ENCODE results near the gene MYLK. TPM values are rescaled to one million over a fixed set of nuclear protein-coding genes. Genes with fewer than 3 reads are reported as not detected.
"Not testable (repeated sequence)": the region's sequence is repeated elsewhere in the genome, so short reads cannot be mapped to it uniquely, and the experiment has no call there.

MYLK gene
- total RNA-seq, 1 donor = 11.3 TPM

DNA sequence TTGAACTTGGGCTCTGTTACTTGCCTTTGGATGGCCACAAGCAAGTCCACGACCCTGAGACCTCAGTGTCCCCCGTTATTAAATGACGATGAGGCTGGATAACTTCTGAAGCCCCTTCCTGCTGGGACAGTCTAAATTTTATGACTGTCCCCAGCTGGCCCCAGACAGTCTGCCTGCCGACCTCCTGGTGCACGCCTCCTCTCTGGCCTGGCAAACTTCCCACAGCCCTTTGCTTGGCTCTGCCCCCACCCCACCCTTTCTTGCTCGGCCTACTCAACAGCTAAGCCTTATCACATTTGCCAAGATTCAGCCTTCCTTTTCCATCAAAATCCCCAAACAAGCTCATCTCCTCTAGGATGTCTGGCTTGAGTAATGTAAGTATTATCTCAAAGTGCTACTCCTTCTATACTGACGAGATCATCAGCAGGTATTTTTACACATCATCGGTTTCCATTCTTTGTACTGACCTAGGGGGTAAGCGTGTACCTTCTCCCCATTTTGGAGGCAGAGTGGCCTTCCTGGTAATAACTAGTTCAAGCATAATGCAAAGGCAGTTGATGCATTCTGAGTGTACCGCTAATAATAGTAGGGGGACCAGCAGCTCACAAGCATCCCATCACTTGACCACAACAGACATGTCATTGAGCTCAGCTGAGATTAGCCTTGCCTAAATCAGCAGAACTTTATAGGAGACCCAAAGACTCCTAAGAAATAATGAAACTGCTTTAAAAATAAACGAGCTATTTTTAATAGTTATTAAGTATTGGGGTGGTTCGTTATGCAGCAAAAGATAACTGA, 178.4 kb downstream of the MYLK start:
- DNase-seq (ENCODE audit: low read depth in 2 of 3, low spot score in 2 of 3) = no peak

DNA sequence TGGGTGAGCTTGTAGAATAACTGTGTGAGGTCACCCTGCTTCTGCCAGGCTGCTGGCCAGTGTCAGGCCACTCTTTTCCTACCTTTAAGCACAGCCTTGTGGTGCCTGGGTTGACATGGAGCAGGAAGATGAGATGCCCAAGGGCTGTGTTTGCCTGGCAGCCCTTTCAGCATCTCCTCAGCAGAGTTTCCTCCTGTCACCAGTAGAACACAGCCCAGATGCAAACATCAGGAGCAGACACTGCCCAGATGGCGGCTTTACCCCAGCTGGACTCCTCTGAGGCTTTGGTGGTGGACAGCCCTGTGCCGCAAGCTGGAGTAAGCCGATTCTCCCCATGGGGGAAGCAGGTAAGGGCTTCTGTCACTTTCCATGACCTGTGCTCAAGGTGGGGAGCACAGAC, 180.5 kb downstream of the MYLK start:
- not testable (repeated sequence) for DNase-seq (ENCODE audit: low read depth in 2 of 3, low spot score in 2 of 3)

DNA sequence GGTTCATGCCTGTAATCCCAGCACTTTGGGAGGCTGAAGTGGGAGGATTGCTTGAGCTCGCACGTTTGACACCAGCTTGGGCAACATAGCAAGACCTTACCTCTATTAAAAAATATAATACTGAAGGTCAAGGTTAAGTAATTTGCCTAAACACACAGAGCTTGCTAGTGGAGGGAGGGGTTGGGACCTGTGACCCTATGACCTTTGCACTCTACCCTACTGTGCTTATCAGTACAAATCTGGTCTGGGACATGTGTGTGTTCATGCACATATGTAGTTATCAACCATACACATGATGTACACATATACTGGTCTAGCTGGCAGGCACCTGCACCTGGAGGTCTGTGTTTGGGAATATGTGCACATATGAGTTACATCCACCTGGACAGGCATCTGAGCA, 181.4 kb downstream of the MYLK start:
- no peak for DNase-seq (ENCODE audit: low read depth in 2 of 3, low spot score in 2 of 3)

DNA sequence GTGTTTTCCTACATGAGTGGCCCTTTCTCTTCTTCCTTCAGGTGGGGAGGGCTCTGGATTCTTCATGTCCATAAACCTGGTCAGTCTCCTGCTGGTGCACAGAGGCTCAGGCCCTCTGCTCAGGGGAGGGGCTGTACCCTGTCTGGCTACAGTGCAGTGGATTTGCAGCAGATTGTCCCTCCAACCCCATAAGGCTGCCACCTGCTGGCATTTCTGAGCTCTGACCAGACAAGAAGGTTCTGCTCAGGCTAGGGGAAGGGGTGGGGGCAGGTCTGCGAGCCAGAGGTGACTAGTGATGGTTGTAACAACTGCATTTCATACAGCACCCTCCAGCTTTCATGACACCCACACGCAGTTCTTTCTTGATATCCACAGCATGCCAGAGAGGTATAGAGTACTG, 182.1 kb downstream of the MYLK start:
- DNase-seq (ENCODE audit: low read depth in 2 of 3, low spot score in 2 of 3) = peak in 2 of 3 donors; percentile 54 to 77

DNA sequence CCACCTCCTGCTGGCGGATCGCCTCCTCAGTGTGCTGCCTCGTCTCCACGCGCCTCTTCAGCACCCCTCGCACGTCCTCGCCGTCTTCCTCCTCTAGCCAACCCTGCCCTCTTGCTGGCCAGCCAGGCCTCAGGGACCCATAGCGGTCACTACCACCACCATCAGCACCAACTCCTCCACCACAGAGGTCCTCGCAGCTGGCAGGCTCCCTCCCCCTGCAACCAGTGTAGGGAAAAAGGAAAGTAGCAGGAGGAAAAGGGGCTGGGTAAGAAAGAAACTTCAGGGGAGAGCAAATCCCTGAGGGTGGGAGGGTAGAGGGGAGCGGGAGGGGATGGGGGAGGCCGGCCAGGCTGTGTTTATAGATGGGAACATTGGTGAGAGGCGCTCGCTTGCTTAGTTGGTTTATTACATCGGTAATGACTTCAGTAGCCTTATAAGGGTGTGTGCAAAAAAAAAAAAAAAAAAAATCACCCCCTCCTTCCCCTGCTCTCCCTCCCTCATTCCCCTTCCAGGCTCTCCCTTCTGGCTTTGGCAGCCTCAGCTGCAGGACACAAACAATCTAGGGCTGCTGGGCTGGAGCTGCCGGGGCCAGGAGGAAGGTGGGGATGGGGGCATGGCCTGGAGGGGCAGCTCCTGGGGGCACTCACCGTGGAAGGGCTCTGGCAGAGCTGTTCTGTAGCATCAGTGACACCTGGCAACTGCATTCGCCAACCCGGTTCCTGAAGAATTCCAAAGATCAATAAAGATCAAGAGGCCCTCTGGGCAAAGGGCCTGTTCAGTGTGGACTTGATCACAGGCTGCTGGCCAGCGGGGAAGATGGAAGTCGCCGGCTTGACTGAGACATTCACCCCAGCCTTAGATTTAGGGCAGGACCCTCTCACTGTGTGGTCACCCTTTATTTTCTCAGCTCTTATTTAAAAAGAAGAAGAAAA, 183.1 kb downstream of the MYLK start:
- DNase-seq (ENCODE audit: low read depth in 2 of 3, low spot score in 2 of 3) = no peak

DNA sequence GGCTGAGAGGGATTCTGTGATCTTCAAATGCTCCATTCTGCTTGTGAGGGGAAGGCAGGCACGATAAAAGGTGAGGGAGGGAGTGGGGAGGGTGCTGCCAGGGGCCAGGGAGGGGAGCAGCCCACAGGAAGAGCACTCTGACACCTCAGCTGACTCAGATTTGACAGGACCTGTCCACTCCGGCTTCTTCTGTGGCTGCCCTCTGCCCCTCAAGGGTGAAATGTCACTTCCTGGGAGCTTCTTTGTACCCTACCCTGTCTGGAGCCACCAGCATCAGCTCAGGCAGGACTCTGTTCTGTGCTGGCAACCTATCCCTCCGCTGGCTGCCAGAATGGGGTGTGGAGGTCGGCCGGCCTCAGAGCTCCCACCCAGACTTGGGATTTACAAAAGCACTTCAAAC, 185.3 kb downstream of the MYLK start:
- DNase-seq (ENCODE audit: low read depth in 2 of 3, low spot score in 2 of 3) = no peak

DNA sequence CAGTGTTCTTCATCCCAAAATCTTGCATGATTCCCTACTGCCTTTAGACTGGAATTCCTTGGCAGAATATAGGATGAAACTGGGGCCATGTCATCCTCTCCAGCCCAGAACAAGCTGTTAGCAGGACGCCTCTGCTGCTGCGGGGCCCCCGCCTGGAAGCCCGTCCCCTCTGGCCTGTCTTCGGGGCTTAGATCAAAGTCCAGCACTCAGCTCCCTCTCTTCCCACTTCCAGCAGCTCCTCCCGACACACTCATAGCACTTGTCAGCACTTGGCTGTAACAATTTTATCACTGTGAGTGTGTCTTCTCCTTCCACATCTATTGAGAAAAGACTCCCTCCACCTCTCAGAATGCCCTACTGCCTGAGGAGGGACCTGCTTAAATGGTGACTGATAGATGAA, 187.3 kb downstream of the MYLK start:
- no peak for DNase-seq (ENCODE audit: low read depth in 2 of 3, low spot score in 2 of 3)

DNA sequence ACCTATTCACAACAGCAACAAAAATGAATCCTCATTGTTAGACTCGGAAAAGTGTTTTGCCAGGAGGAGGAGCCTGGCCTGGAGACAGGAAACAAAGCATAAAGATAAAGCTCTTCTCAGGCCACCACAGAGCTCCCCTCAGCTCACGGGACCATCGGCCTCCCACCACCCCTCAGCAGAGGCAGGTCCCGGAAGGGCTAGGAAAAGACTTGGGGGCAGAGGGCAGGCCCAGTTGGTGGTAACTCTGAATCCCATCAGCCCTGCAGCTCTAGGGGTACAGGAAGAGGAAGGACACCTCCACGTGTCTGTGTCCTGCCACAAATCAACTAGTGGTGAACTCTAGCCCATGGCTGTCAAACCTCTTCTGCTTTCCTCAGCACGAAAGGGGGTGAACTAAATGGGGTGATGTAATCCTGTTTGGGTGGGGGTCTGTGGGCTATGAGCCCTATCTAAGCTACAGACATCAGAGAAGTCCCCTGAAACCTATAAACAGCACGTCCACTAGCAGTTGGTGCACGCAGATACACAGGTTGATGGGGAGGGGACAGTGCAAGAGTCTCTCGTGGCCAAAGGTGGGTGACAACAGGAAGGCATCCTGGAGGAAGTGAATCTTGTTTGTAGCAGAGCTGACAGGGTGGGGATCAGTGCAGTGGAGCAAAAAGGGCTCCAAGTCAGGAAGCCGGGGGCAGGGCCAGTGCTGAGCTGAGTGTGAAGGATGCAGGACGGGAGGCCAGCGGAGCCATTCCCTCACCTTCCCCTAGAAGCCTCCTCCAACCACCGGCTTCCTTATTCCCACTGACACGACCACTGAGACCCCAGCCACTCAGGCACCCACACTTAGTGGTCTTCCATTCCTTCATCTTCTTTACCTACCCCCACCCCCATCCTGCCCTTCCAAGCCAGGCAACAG, 188.1 kb downstream of the MYLK start:
- peak in 2 of 3 donors; percentile 44 to 76 for DNase-seq (ENCODE audit: low read depth in 2 of 3, low spot score in 2 of 3)

DNA sequence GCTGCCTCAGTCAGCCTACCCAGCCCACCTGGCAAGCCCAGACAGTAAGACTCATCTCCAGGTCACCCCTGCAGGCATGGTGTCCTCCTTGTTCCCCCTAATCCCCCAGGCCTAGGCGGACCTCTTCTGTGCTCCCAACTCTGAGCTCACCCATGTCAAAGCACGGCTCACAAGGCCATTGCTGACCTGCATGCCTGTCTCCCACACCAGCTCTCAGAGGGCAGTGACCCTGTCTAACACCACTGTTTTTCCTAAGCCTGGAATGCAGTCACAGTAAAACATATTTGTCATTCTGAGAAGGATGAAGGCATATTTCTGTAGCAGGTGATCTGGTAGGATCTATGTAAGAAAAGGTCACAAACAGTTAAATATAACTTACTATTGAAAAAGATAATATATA, 189.0 kb downstream of the MYLK start:
- DNase-seq (ENCODE audit: low read depth in 2 of 3, low spot score in 2 of 3) = no peak

DNA sequence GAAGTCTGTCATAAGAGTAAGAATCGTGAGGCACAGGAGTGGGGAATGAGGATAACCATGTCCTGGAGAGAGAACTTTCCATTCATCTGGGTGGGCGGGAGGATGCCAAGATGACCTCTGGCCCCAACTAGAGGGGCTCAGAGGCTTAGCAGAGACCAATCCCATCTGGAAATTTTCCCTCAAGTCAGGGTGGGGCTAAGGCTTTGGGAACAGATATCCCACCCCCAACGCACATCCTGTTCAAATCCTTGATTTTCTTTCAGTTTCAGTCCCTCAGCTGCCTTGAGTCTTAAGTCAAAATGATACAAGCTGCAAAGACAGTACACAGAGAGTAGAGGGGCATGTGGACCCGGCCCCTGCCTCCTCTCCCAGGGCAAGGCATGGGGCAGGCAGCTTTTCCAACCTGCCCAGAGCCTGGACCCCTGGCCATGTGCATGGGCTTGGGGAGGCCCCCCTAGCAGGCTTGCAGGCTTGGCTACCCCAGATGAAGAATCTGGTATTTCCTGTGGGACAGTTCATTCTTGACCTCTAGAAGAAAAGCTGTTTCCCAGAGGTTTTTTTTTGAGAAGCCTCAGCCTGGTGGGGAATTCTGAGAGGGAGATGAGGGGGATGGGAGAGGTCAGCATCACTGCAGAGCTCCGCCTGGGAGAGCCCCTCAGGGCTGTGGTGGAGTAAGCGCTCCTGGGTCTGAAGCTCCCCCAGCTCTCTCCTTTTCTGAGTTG, 189.6 kb downstream of the MYLK start:
- DNase-seq (ENCODE audit: low read depth in 2 of 3, low spot score in 2 of 3) = no peak

DNA sequence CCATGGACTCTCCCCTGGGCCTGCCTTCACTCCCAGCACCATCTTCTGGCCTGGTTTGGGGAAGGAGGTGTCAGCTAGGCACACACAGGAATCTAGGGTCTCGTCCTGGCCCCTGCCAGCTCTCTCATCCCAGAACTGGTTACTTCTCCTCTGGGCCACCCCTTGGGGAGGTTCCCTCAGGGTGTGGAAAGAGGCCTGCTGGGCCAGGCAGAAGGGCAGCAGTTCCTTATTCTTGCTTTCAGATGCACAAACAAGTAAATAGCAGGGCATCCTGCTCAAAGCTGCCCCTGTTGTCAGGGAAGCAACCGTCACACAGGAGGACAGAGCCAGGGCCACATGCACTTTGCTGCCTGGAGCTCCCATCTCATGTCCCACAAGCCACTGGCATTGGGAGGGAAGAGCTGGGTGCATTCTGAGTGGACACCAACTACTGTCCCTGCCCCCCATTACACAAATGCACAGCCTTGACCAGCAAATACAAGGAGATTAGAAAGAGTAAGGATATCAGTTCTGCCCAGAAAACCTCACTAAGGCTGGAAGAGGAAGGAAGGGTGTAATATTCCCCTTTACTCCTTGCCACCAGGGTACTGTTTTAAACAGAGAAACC, 190.4 kb downstream of the MYLK start:
- peak in 1 of 3 donors; percentile 3 for DNase-seq (ENCODE audit: low read depth in 2 of 3, low spot score in 2 of 3)

DNA sequence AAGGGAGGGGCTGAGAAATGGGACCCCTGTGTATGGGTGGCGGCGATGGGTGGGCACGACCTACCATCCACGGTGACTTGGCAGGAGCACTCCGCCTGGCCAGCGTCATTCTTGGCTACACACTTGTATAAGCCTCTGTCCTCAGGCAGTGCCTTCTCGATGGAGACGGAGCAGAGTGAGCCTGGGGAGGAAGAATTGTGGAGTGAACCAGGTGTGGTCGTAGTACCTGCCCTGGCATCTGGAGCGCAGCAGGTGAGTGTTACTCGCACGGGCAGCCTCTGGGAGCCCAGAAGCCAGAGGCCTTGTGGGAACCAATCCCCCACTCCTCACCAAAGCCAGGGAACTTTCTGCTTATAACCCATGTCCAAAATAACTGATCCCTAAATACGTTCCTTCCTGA, 191.5 kb downstream of the MYLK start:
- no peak for DNase-seq (ENCODE audit: low read depth in 2 of 3, low spot score in 2 of 3)

DNA sequence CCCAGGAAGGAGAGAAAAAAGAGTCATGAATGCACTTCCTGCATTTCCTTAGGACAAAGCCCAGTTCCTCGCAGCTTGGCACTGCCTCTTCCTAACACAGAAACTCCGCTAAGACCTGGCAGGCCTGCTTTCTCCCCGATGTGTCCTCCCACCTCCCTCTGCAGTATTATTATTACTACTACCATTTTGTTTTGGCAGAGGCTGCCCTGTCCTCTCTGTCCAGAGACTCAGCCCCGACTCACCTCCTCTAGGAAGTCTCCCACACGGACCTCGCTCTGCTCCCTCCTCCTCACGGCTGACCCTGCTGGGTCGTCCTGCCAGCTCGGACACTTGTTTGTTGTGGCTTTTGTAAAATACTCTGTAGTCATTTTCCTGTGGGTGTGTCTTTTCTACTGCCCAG, 192.1 kb downstream of the MYLK start:
- no peak for DNase-seq (ENCODE audit: low read depth in 2 of 3, low spot score in 2 of 3)

DNA sequence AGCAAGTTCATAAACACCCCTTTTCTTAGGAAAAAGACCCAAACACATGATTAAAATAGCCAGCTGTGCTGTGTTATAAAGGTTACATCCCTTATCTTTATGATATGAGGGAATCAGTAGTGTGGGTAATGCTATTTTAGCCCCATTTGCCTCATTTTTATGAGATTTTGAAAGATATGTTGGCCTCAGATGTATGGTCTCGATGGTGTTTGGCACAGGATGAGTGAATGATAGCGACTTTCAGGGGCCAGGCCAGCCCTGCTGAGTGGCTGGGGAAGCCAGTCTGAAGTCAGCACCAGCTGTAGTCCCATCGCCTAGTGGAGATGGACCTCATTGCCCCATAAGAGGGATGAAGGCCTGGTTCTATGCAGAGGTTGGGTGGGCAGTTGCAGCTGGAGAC, 194.3 kb downstream of the MYLK start:
- no peak for DNase-seq (ENCODE audit: low read depth in 2 of 3, low spot score in 2 of 3)

DNA sequence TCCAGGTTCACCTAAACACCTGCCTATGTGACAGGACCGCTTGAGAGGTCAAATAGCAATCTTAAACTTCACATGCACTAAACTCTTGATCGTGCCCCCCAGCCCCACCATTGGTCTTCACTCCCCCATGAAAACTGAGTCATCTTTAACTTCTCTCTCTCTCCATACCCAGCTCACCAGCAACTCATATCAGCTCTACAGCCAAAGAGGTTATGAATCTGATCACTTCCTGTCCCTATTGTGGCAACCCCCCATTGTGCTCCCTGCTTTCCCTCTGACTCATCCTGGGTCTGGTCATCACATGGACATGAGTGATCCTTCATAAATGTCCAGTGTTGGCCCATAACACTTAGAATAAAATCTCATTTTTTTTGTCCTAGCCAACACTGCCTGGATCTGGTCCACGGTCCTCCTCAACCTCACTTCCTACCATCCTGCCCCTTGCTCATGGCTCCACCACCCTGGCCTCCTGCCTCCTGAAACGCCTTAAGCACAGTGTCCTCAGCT, 195.8 kb downstream of the MYLK start:
- no peak for DNase-seq (ENCODE audit: low read depth in 2 of 3, low spot score in 2 of 3)

DNA sequence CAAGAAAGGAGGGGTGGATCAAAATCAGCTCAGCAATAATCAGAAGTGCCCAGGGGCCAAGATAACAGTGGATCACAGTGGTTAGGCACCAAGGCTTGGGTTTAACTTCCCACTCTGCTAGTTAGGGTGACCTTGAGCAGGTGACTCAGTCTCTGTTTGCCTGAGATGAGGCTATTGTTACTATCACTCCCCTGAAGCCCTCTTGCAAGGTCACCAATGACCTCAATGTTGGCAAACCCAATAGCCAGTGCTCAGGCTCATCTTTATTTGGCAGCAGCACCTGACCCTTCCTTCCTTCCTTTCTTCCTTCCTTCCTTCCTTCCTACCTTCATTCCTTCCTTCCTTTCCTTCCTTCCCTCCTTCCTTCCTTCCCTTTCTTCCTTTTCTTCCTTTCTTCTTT, 196.8 kb downstream of the MYLK start:
- no peak for DNase-seq (ENCODE audit: low read depth in 2 of 3, low spot score in 2 of 3)

DNA sequence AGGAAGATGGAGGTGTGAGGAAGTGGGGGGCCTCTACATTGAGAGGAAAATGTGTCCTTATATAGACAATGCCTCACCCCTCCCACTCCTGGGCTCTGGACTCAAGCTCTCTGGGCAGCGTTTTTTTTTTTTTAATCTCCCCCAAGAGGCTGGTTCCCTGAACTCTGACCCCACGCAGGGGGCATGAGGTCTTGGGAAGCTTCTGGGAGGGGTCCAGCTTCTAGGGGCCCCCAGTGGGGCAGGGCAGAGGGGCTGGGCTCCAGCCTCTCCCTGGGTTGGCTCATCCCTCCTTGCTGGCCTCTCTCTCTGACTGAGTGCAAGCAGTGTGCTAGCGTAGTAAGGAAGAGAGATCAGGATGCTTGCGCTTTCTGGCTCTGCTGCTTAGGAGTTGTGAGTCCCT, 197.9 kb downstream of the MYLK start:
- no peak for DNase-seq (ENCODE audit: low read depth in 2 of 3, low spot score in 2 of 3)

DNA sequence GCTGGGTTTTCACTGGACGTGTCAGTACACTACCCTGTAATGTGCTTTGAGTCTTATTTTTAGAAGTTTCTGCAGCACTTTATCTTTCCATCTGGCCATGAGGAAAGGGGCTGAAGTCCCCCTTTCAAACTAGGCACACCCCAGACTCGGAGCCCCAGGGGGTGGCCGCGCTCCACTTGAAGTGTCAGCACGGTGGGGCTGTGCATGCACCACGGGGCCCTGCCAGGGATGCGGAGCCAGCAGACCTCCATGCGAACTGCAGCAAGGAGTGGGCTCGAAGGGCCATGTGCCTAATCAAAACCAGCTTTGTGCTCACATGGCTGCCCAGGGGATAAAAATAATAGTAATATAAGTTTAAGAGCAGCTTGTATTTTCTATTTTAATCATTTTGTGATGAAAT, 198.4 kb downstream of the MYLK start:
- no peak for DNase-seq (ENCODE audit: low read depth in 2 of 3, low spot score in 2 of 3)

DNA sequence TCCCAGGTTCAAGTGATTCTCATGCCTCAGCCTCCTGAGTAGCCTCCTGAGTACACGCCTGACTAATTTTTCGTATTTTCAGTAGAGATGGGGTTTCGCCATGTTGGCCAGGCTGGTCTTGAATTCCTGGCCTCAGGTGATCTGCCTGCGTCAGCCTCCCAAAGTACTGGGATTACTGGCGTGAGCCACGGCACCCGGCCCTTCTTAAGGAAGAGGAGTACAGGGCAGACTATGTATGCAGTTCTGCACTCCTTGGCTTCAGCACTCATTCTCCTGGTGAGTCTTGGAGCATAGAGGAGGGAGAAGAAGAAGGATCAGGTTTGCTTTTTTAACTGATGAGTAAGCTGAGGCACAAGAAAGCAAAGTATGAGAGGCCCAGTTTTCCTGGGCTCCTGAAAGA, 199.5 kb downstream of the MYLK start:
- no peak for DNase-seq (ENCODE audit: low read depth in 2 of 3, low spot score in 2 of 3)

DNA sequence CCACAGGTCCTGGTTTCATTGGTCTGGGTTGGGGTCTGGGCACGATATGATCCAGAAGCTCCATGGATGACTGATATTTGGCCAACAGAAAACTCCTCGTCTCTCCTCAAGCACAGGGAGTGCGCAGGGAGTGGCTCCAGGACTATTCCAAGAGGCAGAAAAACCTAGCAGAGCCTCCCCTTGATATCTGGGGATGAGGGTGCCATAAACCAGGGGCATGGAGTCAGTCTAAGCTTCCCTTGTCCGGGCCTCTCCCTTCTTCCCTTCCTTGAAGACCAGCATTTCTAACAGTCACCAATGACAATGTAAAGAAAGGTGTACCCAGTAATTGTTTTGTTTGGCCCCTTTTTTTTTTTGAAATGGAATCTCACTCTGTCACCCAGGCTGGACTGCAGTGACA, 199.9 kb downstream of the MYLK start:
- no peak for DNase-seq (ENCODE audit: low read depth in 2 of 3, low spot score in 2 of 3)
